GM13977 (cell line): ENCODE data around the gene TBATA.

ENCODE experiments used
- DNase-seq: peaks from one replicate; pipeline ENCODE4 v3.0.0; 2012; ENCODE audit warnings: low spot score
- CTCF ChIP-seq: IDR thresholded peaks from 2 replicates; pipeline ENCODE4 v1.5.1; 2012; ENCODE audit warnings: mild to moderate bottlenecking, control low read depth; ENCODE audit not compliant: insufficient read depth; ENCODE audit errors: extremely low read depth, missing control alignments
- in situ Hi-C: fragments of 300-500 bp; cut with MboI; formaldehyde crosslinking; loops from one replicate; pipeline ENCODE4 v1.12.0; 2022; ENCODE audit warnings: low sequenced_read_pairs, low pct_unique_long_range_greater_than_20kb, mixed read lengths, inconsistent platforms; ENCODE audit not compliant: unreplicated experiment

Gene TBATA

GRCh38 chr10:70776455-70777005, 8.6 kb downstream of the TBATA start:
- DNase-seq: no peak
- no peak for TF ChIP-seq CTCF
- in situ Hi-C loops: no loop called here

GRCh38 chr10:70775679-70776454, 9.3 kb downstream of the TBATA start:
- DNase-seq: no peak
- no peak for TF ChIP-seq CTCF
- in situ Hi-C loops: no loop called here

GRCh38 chr10:70774810-70775678, 10.1 kb downstream of the TBATA start:
- TF ChIP-seq CTCF: no peak
- in situ Hi-C loops: no loop called here
- DNase-seq: no peak

- in situ Hi-C loops: no loop called here
- no peak for DNase-seq
- TF ChIP-seq CTCF: no peak
Observed at GRCh38 chr10:70773965-70774809, 11.0 kb downstream of the TBATA start.

GRCh38 chr10:70773461-70773860, 11.7 kb downstream of the TBATA start:
- in situ Hi-C loops: no loop called here
- DNase-seq: no peak
- TF ChIP-seq CTCF: no peak

- no peak for TF ChIP-seq CTCF
- in situ Hi-C loops: no loop called here
- DNase-seq: no peak
Observed at GRCh38 chr10:70772627-70773026, 12.6 kb downstream of the TBATA start.
